GM18517 (cell line): ENCODE results near the gene ARPIN.
"Not testable (repeated sequence)": the region's sequence is repeated elsewhere in the genome, so short reads cannot be mapped to it uniquely, and the experiment has no call there.

Source experiments
- ATAC-seq: cut with Tn5 transposase; IDR thresholded peaks from one replicate; pipeline ENCODE4 v1.9.1; 2021; ENCODE audit warnings: mild to moderate bottlenecking, moderate library complexity; ENCODE audit not compliant: unreplicated experiment

ARPIN gene

DNA sequence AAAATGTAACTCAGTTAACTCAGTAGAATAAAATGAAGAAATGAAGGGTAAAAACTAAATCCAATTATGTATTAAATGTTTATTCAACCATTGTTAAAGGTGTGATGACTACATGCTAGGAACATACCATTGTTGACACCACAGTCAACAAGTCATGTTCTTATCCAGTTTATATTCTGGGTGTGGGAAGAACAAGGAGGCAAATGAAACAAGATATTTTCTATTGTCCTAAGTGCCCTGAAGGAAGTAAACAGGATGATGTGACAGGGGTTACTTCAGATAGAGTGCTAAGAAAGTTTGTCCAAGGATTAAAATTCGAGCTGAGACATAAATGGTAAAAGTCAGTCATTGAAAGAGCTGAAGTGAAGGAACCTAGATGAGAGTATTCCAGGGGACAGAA lies 32.0 kb downstream of the ARPIN start:
- ATAC-seq = no peak

DNA sequence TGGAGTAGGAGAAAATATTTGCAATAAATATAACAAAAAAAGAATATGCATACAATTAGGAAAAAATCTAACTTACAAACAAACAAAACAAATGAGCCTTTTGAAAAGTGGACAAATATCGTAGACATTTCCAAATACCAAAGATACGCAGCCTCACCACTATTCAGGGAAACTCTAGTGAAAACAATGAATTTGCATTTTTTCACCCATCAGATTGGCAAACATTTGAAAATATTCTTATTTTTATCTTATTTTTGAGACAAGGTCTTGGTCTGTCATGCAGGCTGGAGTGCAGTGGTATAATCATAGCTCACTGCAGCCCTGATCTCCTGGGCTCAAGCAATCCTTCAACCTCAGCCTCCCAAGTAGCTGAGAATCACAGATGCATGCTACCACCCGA lies 34.4 kb downstream of the ARPIN start:
- ATAC-seq = no peak

DNA sequence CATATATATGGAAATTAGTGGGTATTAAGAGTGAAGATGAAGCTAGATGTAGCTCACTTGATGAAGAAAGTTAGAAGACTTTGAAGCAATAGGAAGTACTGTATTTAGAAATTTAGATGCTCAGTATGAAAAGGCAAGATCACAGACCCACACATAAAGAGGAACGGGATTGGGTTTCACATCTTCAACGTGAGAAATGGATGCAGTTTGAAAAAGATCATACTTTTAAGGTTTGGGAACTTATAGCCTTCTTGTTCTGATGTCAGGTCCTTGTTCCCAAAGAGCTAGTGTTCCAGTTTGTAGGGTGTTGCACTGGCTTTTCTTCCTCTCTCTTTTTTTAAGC lies 35.7 kb downstream of the ARPIN start:
- ATAC-seq = no peak

DNA sequence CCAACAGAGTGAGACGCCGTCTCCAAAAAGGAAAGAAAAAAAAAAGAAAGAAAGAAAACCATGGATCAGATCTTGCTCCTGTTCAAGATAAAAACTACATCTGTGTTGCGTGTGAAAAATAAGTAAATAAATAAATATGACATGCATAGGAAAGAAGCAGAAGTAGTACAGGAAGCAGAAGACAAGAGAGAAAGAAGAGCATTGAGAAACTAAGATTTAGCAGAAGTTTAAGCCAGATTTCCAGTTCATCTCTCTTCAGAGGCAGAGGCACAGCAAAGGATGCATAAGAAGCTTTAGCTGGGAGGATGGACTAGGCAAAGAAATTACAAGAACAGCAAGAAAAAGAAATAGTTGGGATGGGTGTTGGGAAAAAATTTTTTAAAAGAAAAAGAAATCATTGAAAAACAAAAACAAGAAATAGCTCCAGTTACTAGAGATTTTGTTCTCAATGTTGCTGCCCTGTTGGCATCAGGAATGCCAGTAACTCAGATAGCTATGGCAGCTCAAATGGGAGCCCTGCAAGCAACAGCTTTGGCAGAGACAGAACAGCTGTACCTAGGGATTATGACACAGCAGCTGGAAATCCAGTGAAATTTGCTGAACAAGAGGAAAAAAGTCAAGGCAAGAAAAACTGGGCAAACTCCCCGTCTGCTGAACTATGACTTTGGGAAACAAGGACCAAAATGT lies 36.2 kb downstream of the ARPIN start:
- no peak for ATAC-seq

DNA sequence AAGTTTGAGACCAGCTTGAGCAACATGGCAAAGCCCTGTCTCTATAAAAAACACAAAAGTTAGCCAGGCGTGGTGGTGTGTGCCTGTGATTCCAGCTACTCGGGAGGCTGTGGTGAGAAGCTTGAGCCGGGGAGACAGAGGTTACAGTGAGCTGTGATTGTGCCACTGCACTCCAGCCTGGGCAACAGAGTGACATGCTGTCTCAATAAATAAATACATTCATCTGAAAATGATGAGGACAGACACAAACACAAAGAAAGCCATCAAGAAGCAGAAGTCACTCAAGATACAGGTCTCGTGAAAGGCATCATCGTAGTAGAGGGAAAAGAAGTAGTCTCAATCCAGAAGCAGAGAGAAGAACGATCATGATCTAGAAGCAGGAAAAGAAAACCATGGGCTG lies 37.0 kb downstream of the ARPIN start:
- ATAC-seq = no peak

DNA sequence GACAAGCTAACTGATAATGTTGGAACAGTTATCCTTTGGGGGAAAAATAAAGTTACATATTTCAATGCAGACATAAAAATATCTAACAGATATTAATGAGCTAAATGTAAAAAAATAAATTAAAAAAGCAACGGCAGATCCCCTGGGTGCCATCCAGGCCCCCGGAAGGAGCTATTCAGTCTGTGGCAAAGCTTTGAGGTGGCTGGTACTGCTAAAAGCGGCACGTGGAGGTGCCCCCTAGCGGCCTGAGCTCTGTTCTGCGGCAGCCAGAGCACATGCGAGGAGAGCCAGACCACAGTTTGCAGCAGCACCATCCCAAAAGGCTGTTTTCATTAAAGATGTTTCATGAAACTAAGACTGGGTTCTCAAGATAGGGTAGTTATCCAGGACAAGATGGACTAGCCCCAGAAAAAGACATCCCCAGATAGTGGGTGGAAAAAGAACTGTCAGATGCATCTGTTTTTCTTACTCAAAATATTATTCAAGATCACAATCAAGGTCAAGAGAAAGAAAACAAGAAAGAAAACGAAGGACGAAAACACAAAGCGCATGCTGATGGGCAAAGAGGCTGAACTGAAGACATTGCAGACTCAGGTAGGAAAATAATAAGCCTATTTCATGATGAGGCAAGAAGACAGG lies 37.7 kb downstream of the ARPIN start:
- ATAC-seq = peak; percentile 70

DNA sequence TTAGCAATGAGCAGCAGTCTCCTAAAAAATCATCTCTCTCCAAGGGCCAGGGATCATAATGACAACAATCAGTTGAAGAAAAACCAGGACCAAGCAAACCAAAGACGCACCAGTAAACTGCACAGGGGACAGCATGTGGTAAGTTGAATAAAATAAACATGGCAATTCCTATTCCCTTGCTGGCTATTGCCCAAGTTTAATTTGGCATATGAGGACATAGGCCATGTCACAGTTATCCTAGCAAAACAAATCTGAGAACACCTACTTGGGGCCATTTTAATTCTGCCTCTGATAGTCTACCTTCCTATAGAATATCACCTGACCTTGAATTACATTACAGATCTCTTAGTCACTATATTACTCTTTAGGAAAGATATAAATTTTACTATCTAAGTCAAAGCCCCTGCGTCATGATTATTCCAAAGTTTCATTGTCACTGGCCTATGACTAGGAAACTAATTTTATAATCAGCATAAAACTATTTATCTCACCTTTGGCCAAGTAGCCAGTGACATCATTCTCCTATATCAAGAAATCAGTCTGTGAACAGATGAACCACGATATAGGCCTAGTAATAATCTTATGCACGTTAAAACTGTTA lies 42.0 kb downstream of the ARPIN start:
- ATAC-seq = no peak

DNA sequence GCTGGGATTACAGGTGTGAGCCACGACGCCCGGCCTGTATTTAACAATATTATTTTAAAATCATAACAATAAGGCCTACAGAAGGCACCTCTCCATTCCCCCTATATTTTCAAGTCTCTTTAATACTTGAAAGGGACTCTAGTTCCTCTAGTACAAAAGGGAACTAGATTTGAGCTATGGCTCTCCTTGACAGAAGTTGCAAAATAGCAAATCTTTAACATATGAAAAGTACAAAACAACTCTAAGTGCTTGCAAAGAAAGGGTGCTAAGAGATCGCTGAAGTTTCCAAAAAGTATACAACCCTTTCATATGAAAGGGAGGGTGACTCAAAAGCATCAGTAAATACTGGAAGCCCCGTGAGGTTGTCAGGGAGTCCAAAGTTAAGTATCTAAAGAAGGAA lies 42.7 kb downstream of the ARPIN start:
- no peak for ATAC-seq

DNA sequence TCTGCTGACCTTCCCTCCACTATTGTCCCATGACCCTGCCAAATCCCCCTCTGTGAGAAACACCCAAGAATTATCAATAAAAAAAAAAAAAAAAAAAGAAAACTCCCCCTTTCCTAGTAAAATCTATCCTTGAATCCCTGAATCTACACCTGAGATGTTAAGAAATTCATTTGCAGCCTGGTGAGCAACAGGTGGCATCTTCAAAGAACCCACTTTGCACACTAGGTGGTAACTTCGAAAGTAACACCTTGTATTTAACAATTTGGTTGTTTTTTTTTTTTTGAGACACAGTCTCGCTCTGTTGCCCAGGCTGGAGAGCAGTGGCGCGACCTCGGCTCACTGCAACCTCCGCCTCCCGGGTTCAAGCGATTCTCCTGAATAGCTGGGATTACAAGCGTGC lies 43.3 kb downstream of the ARPIN start:
- ATAC-seq = not testable (repeated sequence)

DNA sequence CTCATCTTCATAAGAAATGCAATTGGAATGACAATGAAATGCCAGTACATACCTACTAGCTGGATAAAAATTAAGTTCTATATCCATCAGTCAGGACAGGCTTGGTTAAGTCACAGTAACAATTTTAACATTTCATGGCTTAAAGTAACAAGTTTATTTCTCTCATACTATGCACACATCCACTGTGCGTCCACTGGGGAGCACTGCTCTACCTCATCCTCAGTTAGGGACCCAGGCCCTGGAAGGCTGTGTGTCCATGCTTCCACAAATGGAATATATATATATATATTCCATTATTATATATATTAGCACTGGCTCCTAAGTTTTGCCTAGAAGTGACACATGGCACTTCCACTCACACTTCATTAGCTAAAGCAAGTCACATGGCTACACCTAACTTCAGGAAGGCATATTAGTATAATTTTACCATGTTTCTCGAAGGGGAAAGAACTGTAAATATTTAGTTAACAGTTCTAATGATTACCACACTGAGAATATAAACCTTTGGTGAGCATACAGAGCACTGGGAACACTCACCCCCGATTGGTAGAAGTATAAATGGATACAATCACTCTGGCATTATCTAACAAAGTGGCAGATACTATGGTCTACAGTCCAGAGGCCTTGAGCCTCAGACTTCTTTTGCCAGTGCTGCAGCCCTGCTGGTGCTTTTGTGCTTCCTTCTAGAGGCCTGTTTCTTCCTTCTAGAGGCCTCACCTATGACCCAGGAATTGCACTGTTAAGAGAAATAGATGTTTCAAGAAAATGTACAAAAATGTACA lies 47.6 kb downstream of the ARPIN start:
- no peak for ATAC-seq

DNA sequence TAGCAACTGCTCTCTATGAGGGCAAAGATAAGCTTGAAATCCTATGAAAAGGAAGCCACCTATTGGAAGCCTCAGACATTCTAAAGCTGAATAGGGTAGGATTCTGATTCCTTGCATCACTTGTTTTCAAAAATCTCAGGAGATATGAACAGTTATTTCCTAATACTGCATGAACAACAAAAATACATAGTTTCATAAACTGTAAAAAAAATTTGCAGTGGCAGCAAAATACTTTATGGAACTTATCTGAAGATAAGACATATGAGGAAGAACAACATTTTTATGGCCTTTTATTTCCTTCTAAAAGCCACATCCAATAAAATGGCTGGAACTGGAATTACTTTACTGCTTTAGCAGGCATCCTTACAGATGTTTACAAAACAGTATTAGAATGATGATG lies 48.8 kb downstream of the ARPIN start:
- no peak for ATAC-seq

DNA sequence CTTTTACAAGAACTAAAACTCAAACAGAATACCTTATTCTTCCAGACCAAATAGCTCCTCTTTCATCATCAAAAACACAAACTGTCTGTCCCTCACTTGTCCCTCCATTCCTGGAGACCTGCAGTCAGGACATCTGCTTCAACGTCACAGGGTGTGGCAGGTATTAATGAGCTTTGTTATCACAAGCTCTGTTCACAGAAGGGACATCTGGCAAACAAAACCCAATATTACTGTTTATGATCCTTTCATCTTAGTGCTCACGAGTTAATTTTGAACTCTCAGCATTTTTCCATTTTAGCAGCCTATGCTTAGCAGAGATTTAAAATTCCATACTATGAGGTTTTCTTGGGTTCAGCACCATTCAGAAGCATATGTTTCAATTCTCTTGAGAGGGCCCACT lies 51.9 kb downstream of the ARPIN start:
- no peak for ATAC-seq

DNA sequence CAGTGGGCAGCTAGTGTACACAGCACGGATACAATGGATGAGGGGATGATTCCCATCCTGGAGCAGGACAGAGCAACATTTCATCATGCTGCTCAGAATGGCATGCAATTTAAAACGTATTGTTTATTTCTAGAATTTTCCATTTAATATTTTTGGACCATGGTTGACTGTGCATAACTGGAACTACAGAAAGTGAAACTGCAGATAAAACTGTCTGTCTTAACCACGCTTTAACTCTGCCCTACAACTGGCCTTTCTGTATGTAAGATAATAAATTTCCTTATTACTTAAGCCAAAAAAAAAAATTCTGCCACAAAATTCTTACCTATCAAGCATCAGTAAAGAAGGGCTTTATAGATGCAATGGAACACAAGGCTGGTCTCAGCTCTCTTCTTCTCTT lies 52.3 kb downstream of the ARPIN start:
- no peak for ATAC-seq

DNA sequence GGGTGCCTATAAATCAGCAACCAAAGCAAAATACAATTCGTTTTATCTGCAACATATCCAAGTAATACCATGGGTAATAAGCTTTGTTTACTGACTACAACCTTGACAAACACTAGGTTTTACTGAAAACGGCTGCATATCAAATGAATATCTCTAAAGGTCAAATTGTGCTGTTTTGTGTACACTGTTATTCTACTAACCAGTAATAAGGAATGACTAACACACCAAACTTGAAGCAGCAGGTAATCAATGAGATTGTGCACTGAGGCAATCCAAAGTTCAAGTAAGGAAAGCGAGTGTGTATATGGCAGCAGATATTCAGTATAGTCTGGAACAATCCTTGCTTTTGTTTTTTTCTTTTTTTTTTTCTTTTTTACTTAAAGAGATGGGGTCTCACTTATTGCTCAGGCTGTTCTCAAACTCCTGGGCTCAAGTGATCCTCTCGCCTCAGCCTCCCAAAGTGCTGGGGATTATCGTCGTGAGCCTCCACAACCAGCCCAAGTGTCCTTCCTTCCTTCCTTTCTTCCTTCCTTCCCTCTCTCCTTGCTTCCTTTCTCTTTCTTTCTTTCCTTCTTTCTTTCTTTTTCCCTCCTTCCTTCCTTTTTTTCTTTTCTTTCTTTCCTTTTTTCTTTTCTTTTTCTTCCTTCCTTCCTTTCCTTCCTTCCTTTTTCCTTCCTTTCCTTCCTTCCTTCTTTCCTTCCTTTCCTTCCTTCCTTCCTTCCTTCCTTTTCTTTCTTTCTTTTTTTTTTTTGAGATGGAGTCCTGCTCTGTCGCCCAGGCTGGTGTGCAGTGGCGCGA lies 53.9 kb downstream of the ARPIN start:
- no peak for ATAC-seq

DNA sequence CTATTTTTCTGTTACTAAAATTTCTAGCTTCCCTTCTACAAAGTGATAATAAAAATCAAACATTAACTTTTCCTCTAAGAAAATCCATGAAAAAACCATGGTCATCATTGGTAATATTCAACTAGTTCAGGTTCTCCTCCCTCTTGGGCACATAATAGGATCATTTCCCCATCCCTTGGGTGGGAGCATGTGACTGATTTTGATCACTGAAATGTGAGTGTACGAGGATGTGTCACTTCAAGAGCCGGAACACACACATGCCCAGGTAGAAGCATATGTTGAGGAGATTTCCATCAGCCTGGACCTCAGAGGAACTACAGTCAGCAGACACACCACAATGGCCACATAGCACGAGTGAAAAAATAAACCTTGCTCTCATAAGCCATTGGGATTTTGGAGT lies 55.1 kb downstream of the ARPIN start:
- ATAC-seq = no peak

DNA sequence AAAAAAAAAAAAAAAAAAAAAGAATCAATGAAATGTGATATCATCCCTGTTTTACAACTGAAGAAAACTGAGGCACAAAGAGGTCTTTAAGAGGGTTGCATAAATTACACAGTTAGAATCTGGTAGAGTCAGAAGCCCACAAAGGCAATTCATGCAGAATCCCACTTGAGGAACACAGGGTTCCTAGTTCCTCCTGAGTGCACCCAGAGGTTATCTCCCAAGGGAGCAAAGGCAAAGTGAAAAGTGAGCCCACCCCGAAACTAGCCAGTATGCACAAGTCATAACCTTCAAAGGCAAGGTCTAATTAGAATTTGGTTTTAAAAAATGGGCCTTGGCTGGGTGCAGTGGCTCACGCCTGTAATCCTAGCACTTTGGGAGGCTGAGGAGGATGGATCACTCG lies 56.8 kb downstream of the ARPIN start:
- ATAC-seq = no peak

DNA sequence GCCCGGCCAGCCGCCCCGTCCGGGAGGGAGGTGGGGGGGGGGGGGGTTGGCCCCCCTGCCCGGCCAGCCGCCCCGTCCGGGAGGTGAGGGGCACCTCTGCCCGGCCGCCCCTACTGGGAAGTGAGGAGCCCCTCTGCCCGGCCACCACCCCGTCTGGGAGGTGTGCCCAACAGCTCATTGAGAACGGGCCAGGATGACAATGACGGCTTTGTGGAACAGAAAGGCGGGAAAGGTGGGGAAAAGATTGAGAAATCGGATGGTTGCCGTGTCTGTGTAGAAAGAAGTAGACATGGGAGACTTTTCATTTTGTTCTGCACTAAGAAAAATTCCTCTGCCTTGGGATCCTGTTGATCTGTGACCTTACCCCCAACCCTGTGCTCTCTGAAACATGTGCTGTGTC lies 57.9 kb downstream of the ARPIN start:
- not testable (repeated sequence) for ATAC-seq

DNA sequence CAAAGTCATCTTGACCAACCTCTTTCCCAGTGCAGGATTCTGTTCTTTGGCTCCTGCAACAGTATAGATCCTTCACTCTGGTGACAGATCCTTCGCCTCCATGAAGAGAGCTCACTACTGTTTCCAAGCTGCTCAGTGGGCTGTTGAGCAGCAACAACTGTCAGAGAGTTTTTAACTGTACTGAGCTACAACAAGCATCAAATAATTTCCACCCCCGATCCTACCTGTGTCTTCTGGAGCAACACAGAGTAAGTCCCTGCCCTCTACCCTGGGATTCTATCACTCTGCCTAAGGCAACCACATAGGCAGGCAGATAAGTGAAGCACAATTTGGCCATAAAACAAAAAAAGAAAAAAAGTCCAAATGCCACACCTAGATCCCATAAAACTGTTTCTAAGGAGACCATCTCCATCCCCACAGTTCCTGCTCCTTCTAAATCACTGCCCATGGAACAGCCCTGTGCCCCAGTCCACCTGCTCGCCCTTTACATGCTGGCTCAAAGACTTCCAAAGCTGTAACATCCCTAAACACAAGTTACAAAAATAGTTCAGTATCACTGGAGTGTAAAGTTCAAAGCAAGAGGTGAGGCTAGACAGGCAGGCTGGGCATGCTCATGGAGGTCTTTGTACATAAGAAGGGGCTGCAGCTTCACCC lies 60.3 kb downstream of the ARPIN start:
- ATAC-seq = no peak

DNA sequence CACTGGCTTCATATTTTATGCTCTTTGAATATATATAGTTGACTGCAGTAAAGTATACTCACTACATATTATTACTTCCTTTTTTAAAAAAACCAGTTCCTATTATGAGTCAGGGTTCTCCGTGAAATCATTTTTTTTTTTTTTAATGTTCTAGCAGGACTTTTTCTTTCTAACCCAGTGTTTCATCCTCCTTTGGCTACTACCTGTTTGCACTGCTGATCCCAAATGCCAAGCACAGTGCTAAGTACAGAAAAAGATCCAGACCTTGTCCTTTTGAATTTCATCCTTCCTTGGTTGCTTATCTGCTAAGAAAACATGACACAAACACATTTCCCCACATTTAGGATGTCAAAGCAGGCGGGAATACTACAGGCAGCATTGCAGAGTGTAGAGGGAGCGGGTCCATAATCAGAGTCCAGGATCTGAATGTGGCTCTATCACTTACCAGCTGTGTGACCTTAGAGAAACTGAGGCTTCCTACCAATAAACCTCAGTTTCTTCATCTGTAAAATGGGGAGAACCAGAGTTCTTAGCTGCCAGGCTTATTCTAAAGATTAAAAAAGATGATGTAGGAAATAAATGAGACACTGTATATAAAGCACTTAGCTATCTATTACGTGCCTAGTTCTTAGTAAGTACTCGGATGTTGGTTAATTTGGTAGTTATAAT lies 60.9 kb downstream of the ARPIN start:
- ATAC-seq = peak; percentile 80

DNA sequence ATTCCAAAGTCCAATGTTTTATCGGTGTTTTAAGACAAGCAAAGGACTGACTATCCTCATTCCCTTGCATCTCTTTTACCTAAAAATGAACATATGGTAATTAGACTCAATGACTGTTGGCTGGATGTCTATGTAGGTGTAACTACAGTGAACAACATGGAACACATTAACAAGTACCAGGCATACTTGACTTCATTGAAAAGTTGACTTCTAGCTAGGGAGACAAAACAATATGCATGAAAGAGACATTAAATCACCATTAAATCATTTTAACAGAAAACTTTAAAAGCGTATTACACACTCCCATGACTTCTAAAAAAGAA lies 63.8 kb downstream of the ARPIN start:
- ATAC-seq = no peak
